GM23338 (cell line): Measurements from ENCODE around the gene ITGB7. TPM values are rescaled to one million over a fixed set of nuclear protein-coding genes. Genes with fewer than 3 reads are reported as not detected.

Source experiments
- ATAC-seq: fragments of 200-7000 bp; cut with Tn5 transposase; 3 replicates; pipeline ENCODE4 v1.9.1; 2020
- DNase-seq: peaks from one replicate; pipeline ENCODE4 v3.0.0-alpha.2; 2015; ENCODE audit warnings: low spot score
- H2AFZ ChIP-seq: fragments of 200-600 bp; sonication (generic); 2 replicates; pipeline ENCODE4 v1.8.0; 2016; ENCODE audit warnings: antibody characterized with exemption, mild to moderate bottlenecking, moderate library complexity
- H3F3A ChIP-seq: fragments of 200-600 bp; sonication (generic); replicated peaks from 2 replicates; pipeline ENCODE4 v1.8.0; 2017; ENCODE audit warnings: antibody characterized with exemption, mixed run types, low read depth
- H3K27ac ChIP-seq: fragments of 200-600 bp; sonication (generic); 2 replicates; pipeline ENCODE4 v1.6.1; 2016; ENCODE audit warnings: low read depth
- H3K27me3 ChIP-seq: fragments of 200-600 bp; sonication (generic); 2 replicates; pipeline ENCODE4 v1.8.0; 2016; ENCODE audit warnings: mild to moderate bottlenecking, mixed run types, moderate library complexity; ENCODE audit not compliant: insufficient read depth
- H3K36me3 ChIP-seq: fragments of 200-600 bp; sonication (generic); 2 replicates; pipeline ENCODE4 v1.8.0; 2016; ENCODE audit warnings: mild to moderate bottlenecking; ENCODE audit not compliant: insufficient read depth
- H3K4me1 ChIP-seq: fragments of 200-600 bp; sonication (generic); 2 replicates; pipeline ENCODE4 v1.8.0; 2016; ENCODE audit warnings: mild to moderate bottlenecking, moderate library complexity; ENCODE audit not compliant: insufficient read depth
- H3K4me2 ChIP-seq: fragments of 200-600 bp; sonication (generic); 2 replicates; pipeline ENCODE4 v1.7.1; 2017; ENCODE audit warnings: mixed run types
- H3K4me3 ChIP-seq: fragments of 200-600 bp; sonication (generic); 2 replicates; pipeline ENCODE4 v1.6.1; 2016; ENCODE audit warnings: mixed run types
- H3K79me2 ChIP-seq: fragments of 200-600 bp; sonication (generic); replicated peaks from 2 replicates; pipeline ENCODE4 v1.8.0; 2017; ENCODE audit warnings: mild to moderate bottlenecking; ENCODE audit not compliant: insufficient read depth
- H3K9me2 ChIP-seq: fragments of 200-600 bp; sonication (generic); 2 replicates; pipeline ENCODE4 v1.8.0; 2017; ENCODE audit not compliant: insufficient read depth
- H4K20me1 ChIP-seq: fragments of 200-600 bp; sonication (generic); replicated peaks from 2 replicates; pipeline ENCODE4 v1.8.0; 2017; ENCODE audit warnings: mild to moderate bottlenecking; ENCODE audit not compliant: insufficient read depth
- H3K27ac Mint-ChIP-seq: 2 replicates; pipeline ENCODE4 v1.8.0; 2020; ENCODE audit warnings: inconsistent platforms, mild to moderate bottlenecking, moderate library complexity, mixed read lengths
- H3K27me3 Mint-ChIP-seq: 3 replicates; pipeline ENCODE4 v1.8.0; 2022; ENCODE audit warnings: low read depth, mild to moderate bottlenecking, moderate library complexity, mixed read lengths, inconsistent platforms; ENCODE audit not compliant: insufficient read depth, poor library complexity
- H3K36me3 Mint-ChIP-seq: 3 replicates; pipeline ENCODE4 v1.8.0; 2021; ENCODE audit warnings: low read depth, mild to moderate bottlenecking, inconsistent platforms, moderate library complexity, mixed read lengths
- H3K4me1 Mint-ChIP-seq: 3 replicates; pipeline ENCODE4 v1.8.0; 2020; ENCODE audit warnings: mild to moderate bottlenecking, inconsistent platforms, mixed read lengths
- H3K4me3 Mint-ChIP-seq: 3 replicates; pipeline ENCODE4 v1.8.0; 2021; ENCODE audit warnings: moderate library complexity, mild to moderate bottlenecking, inconsistent platforms, mixed read lengths
- H3K9me3 Mint-ChIP-seq: 3 replicates; pipeline ENCODE4 v1.8.0; 2020; ENCODE audit warnings: moderate library complexity, mild to moderate bottlenecking, inconsistent platforms, mixed read lengths
- CREB1 ChIP-seq: fragments of 250-450 bp; sonication (Bioruptor Pico); IDR thresholded peaks from 2 replicates; pipeline ENCODE4 v1.5.0; 2020; ENCODE audit warnings: low read depth, mild to moderate bottlenecking, moderate library complexity
- JUNB ChIP-seq: IDR thresholded peaks from one replicate; pipeline ENCODE4 v1.6.1; 2016; ENCODE audit warnings: antibody characterized with exemption; ENCODE audit not compliant: unreplicated experiment
- ZNF114 ChIP-seq: fragments of 250-450 bp; sonication (Bioruptor Pico); IDR thresholded peaks from 2 replicates; pipeline ENCODE4 v1.5.0; 2020; ENCODE audit warnings: mild to moderate bottlenecking, moderate library complexity
- ZNF331 ChIP-seq: fragments of 250-450 bp; sonication (Bioruptor Pico); IDR thresholded peaks from 2 replicates; pipeline ENCODE4 v1.5.0; 2020; ENCODE audit warnings: low read depth, mild to moderate bottlenecking, moderate library complexity
- ZNF462 ChIP-seq: fragments of 250-450 bp; sonication (Bioruptor Pico); IDR thresholded peaks from 2 replicates; pipeline ENCODE4 v1.5.0; 2020; ENCODE audit warnings: mild to moderate bottlenecking, moderate library complexity
- polyA plus RNA-seq: library from polyadenylated mRNA; unstranded; fragments of >200 nt; fragmentation: Nextera tagmentation; extraction: Ambion mirVana; gene quantifications from 2 replicates; pipeline ENCODE4 v1.2.1, GENCODE V29; 2016
- total RNA-seq: library from RNA; depleted of rRNA; stranded (reverse); fragments of >200 nt; shearing (Covaris generic); gene quantifications from 2 replicates; pipeline ENCODE4 v1.2.3, GENCODE V29; 2014
- TF ChIP-seq, protein P1 (sequence below), 2 experiments: fragments of 200-600 bp in 1 of 2; sonication (generic) in 1 of 2; conservative IDR thresholded peaks; 2 replicates each; pipeline versions ENCODE4 v1.5.1 to v1.6.1; 2016 to 2017; ENCODE audit warnings: antibody characterized with exemption in 2 of 2, low read depth in 2 of 2, mild to moderate bottlenecking in 2 of 2, moderate library complexity in 1 of 2

The ITGB7 gene
- total and polyA plus RNA-seq, 2 experiments from 2014 or later: 0.32 TPM; not detected in 1

DNA sequence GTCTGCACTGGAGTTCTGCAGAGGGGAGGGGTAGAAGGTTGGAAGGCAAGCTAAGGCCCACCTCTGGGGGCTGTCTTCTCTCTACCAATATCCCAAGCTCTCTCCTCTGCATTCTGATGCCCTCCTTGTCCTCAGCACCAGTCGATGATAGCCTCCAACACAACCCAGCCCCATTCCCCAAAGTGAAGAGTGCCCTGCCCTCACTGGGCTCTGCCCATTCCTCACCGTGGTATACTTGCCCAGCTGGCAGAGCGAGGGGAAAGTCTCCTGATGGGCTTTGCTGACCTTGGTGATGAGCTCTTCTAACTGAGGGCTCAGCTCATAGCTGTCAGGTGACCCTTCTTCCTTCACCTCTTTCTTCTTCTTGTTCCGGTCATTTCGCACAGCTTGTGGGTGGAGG, 7.2 kb upstream of the ITGB7 start:
- ATAC-seq (no peak), DNase-seq (no peak)
- Histone ChIP-seq H3K27ac (no peak overlapping the region), H3F3A (peaks cover 37% of the 10 kb centered on the region), H3K4me2 (peak overlapping the region; percentile 91), H3K4me3 (peak overlapping the region; percentile 40), H3K9me2 (no peaks in the 10 kb centered on the region), H3K36me3 (peaks cover 20% of the 10 kb centered on the region), H3K4me1 (peaks cover 50% of the 10 kb centered on the region), H3K27me3 (peaks cover 4% of the 10 kb centered on the region), H3K79me2 (peaks cover 28% of the 10 kb centered on the region), H4K20me1 (peaks cover 13% of the 10 kb centered on the region), H2AFZ (no peak overlapping the region)
- peaks cover 62% of the 10 kb centered on the region for H3K36me3 Mint-ChIP-seq
- H3K4me3 Mint-ChIP-seq: peak overlapping the region; percentile 52; the same call in 2 of the 3 replicates
- TF ChIP-seq JUNB: no peak
- no peak for TF ChIP-seq ZNF114 (CRISPR knock-in tag)
- TF ChIP-seq, protein P1, sequence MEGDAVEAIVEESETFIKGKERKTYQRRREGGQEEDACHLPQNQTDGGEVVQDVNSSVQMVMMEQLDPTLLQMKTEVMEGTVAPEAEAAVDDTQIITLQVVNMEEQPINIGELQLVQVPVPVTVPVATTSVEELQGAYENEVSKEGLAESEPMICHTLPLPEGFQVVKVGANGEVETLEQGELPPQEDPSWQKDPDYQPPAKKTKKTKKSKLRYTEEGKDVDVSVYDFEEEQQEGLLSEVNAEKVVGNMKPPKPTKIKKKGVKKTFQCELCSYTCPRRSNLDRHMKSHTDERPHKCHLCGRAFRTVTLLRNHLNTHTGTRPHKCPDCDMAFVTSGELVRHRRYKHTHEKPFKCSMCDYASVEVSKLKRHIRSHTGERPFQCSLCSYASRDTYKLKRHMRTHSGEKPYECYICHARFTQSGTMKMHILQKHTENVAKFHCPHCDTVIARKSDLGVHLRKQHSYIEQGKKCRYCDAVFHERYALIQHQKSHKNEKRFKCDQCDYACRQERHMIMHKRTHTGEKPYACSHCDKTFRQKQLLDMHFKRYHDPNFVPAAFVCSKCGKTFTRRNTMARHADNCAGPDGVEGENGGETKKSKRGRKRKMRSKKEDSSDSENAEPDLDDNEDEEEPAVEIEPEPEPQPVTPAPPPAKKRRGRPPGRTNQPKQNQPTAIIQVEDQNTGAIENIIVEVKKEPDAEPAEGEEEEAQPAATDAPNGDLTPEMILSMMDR (conservative IDR thresholded peaks at IDR 0.05; ENCODE audit: low read depth in 2 of 2): no peak
- TF ChIP-seq CREB1 (CRISPR knock-in tag): no peak
- no peak for TF ChIP-seq ZNF331
- no peak for TF ChIP-seq ZNF462
- peaks cover 22% of the 10 kb centered on the region for H3K27me3 Mint-ChIP-seq
- H3K27ac Mint-ChIP-seq: no peak overlapping the region
- peaks cover 61% of the 10 kb centered on the region for H3K4me1 Mint-ChIP-seq
- H3K9me3 Mint-ChIP-seq: no peaks in the 10 kb centered on the region
